Left lung (tissue), 10 donors: Measurements from ENCODE around the gene SMCO3. TPM values are rescaled to one million over a fixed set of nuclear protein-coding genes. Genes with fewer than 3 reads are reported as not detected.
A peak's percentile ranks its signal among the peaks of the same experiment; 100 is the strongest.

ENCODE experiments used
- ATAC-seq: fragments of 200-7000 bp; cut with Tn5 transposase; one replicate; pipeline ENCODE4 v1.9.1; 2020; ENCODE audit warnings: moderate library complexity
- DNase-seq, 4 donors: peaks; one replicate each; pipeline ENCODE4 v3.0.0-alpha.2; 2013 to 2020
- H3K27ac ChIP-seq, 2 donors: fragments of 200-600 bp; sonication (generic) in 1 of 2; one replicate each; pipeline versions ENCODE4 v1.5.0 to v1.8.0; 2020 to 2021
- H3K27me3 ChIP-seq, 2 donors: fragments of 200-600 bp; sonication (generic) in 1 of 2; one replicate each; pipeline versions ENCODE4 v1.5.0 to v1.8.0; 2020 to 2021
- H3K36me3 ChIP-seq, 2 donors: fragments of 200-600 bp; sonication (generic) in 1 of 2; one replicate each; pipeline versions ENCODE4 v1.5.0 to v1.8.0; 2020 to 2021
- H3K4me1 ChIP-seq, 2 donors: fragments of 200-600 bp; one replicate each; pipeline ENCODE4 v1.8.0; 2021
- H3K4me3 ChIP-seq, 2 donors: fragments of 200-600 bp; sonication (generic) in 1 of 2; one replicate each; pipeline versions ENCODE4 v1.5.0 to v1.8.0; 2020 to 2021; ENCODE audit warnings: mild to moderate bottlenecking in 1 of 2
- H3K9me3 ChIP-seq, 2 donors: fragments of 200-600 bp; sonication (generic) in 1 of 2; one replicate each; pipeline versions ENCODE4 v1.5.0 to v1.8.0; 2020 to 2021
- intact Hi-C, 2 donors: fragments of 100-400 bp; cut with DNase I; formaldehyde crosslinking; loops; one replicate each; pipeline versions ENCODE4 v1.11.2 to v1.14.2; 2022
- polyA plus RNA-seq, 6 donors: library from polyadenylated mRNA; unstranded; fragments of 120-200 nt; gene quantifications; one replicate each; pipeline ENCODE4 v1.2.1, GENCODE V29; 2013; ENCODE audit not compliant: insufficient read length in 6 of 6
- total RNA-seq, 2 donors: library from RNA; stranded (reverse); fragmentation: NEBNext Ultra II Directional; extraction: Animal tissue kit (Norgen Biotek cat#: 25700); gene quantifications; one replicate each; pipeline ENCODE4 v1.2.1, GENCODE V29; 2021
- TF ChIP-seq, protein P1 (sequence below), 2 donors: fragments of 200-600 bp; sonication (generic) in 1 of 2; IDR thresholded peaks; one replicate each; pipeline versions ENCODE4 v1.5.0 to v1.8.0; 2021; ENCODE audit warnings: antibody characterized with exemption in 2 of 2
- donor health status: DM: no; HTN: yes; CAD: no.
- donor health status: DM: no; HTN: no; CAD: no.

Gene SMCO3
- total and polyA plus RNA-seq, 8 donors: 0.28 to 1.1 (median 0.59) TPM

DNA sequence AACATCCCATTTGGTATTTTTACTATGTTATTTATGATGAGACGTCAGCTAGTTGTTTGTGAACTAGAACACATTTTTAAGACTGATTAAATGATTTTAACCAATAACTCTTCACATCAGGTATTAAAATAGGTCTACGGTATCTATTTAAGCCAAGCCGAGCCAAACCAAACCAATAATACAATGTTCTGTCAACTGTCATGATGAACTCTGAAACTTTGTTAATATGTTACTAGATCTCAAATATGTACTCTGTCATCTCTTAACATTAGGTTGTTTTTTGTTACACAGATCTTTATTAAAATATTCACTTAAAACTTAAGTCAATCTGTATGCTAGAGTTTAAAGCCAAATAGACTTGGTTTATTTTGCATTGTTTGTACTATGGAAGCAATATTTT lies 28.3 kb upstream of the SMCO3 start:
- H3K9me3 ChIP-seq: no peaks in the 10 kb centered on the region
- peaks cover 17 to 21% of the 10 kb centered on the region in 2 donors for H3K4me1 ChIP-seq
- no peak overlapping the region for H3K4me3 ChIP-seq
- H3K36me3 ChIP-seq: no peaks in the 10 kb centered on the region
- no peaks in the 10 kb centered on the region for H3K27me3 ChIP-seq
- TF ChIP-seq, protein P1, sequence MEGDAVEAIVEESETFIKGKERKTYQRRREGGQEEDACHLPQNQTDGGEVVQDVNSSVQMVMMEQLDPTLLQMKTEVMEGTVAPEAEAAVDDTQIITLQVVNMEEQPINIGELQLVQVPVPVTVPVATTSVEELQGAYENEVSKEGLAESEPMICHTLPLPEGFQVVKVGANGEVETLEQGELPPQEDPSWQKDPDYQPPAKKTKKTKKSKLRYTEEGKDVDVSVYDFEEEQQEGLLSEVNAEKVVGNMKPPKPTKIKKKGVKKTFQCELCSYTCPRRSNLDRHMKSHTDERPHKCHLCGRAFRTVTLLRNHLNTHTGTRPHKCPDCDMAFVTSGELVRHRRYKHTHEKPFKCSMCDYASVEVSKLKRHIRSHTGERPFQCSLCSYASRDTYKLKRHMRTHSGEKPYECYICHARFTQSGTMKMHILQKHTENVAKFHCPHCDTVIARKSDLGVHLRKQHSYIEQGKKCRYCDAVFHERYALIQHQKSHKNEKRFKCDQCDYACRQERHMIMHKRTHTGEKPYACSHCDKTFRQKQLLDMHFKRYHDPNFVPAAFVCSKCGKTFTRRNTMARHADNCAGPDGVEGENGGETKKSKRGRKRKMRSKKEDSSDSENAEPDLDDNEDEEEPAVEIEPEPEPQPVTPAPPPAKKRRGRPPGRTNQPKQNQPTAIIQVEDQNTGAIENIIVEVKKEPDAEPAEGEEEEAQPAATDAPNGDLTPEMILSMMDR (IDR thresholded peaks at IDR 0.05): no peak
- intact Hi-C loops: loop anchor here in 1 of 2 donors (10.0 kb wide), 1 partner anchor 152 kb away; no protein-coding TSS in a partner anchor
- H3K27ac ChIP-seq: peak overlapping the region; percentile 26 to 37
- ATAC-seq: no peak
- DNase-seq: no peak

DNA sequence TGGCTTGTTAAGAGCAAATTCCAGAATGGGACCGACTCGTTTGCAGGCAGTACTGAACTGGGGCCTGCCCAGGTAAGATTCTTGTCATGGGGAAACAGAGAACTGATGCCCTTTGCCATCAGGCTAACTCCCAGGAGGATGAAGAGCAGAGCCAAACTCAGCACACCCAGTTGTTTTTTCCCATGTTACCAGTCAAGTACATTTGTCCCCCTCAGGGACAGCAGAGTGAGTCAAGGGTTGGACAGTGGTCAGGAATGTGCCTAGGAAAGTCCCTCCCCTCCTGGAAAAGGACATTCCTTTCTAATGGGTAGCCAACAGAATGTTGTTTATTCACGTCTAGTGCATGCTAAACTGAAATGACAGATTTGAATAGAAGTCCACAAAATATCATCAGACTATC lies 27.8 kb upstream of the SMCO3 start:
- peak; percentile 66 for ATAC-seq
- H3K36me3 ChIP-seq: no peaks in the 10 kb centered on the region

DNA sequence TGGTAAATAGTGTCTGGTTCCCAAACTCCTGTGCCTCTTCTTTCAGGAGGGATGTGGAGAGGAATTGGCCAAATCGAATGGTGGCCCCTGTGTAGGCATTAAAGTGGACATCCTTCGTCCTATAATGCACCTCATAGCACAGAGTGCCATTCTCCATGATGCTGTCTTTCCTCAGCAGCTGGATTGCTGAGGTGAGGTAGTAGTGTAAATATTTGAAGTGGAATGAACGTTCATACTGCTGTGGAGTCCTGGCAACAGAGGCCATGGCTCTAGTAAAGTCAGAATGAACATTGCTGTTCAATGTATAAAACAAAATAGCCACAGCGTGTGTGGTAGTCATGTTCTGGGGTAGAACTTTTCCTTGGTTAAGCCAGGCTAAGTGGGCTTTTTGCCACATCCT lies 26.6 kb upstream of the SMCO3 start:
- H3K9me3 ChIP-seq: no peaks in the 10 kb centered on the region
- TF ChIP-seq, protein P1 (IDR thresholded peaks at IDR 0.05): no peak
- DNase-seq (no peak), ATAC-seq (peak; percentile 24)
- no peaks in the 10 kb centered on the region for H3K27me3 ChIP-seq
- H3K4me1 ChIP-seq: peaks cover 1 to 14% of the 10 kb centered on the region in 2 donors
- no peaks in the 10 kb centered on the region for H3K36me3 ChIP-seq
- H3K4me3 ChIP-seq: no peak overlapping the region
- intact Hi-C loops: loop anchor here in 1 of 2 donors (10.0 kb wide), 1 partner anchor 154 kb away; no protein-coding TSS in a partner anchor
- H3K27ac ChIP-seq: peak overlapping the region in 1 of 2 donors; percentile 26

More for the DNA sequence above, 27.8 kb upstream of the SMCO3 start:
- peaks cover 11 to 15% of the 10 kb centered on the region in 2 donors for H3K4me1 ChIP-seq
- no peak overlapping the region for H3K4me3 ChIP-seq
- no peaks in the 10 kb centered on the region for H3K27me3 ChIP-seq
- H3K9me3 ChIP-seq: no peaks in the 10 kb centered on the region
- intact Hi-C loops: loop anchor here in 1 of 2 donors (10.0 kb wide), 1 partner anchor 153 kb away; no protein-coding TSS in a partner anchor
- H3K27ac ChIP-seq: peak overlapping the region; percentile 26 to 37
- TF ChIP-seq, protein P1 (IDR thresholded peaks at IDR 0.05): no peak
- DNase-seq: no peak

DNA sequence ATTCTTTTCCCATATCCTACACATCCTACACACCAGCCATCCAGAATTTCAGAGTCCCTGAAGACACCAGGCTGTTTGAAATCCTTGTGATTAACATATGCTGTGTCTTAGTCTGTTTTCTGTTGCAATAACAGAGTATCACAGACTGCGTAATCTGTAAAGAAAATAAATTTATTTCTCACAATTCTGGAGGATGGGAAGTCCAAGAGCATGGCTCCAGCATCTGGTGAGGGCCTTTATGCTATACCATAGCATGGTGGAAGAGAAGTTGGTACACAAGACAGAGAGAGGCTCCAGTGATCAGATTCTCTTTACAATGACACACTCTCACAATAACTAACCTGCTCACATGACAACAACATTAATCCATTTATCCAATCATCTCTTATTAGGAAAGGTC lies 25.3 kb upstream of the SMCO3 start:
- no peaks in the 10 kb centered on the region for H3K36me3 ChIP-seq
- no peaks in the 10 kb centered on the region for H3K9me3 ChIP-seq
- H3K27me3 ChIP-seq: no peaks in the 10 kb centered on the region
- H3K4me1 ChIP-seq: peaks cover 0 to 9% of the 10 kb centered on the region in 2 donors
- intact Hi-C loops: no loop called here
- H3K27ac ChIP-seq: no peak overlapping the region
- H3K4me3 ChIP-seq: no peak overlapping the region
- ATAC-seq: no peak
- TF ChIP-seq, protein P1 (IDR thresholded peaks at IDR 0.05): no peak
- no peak for DNase-seq

DNA sequence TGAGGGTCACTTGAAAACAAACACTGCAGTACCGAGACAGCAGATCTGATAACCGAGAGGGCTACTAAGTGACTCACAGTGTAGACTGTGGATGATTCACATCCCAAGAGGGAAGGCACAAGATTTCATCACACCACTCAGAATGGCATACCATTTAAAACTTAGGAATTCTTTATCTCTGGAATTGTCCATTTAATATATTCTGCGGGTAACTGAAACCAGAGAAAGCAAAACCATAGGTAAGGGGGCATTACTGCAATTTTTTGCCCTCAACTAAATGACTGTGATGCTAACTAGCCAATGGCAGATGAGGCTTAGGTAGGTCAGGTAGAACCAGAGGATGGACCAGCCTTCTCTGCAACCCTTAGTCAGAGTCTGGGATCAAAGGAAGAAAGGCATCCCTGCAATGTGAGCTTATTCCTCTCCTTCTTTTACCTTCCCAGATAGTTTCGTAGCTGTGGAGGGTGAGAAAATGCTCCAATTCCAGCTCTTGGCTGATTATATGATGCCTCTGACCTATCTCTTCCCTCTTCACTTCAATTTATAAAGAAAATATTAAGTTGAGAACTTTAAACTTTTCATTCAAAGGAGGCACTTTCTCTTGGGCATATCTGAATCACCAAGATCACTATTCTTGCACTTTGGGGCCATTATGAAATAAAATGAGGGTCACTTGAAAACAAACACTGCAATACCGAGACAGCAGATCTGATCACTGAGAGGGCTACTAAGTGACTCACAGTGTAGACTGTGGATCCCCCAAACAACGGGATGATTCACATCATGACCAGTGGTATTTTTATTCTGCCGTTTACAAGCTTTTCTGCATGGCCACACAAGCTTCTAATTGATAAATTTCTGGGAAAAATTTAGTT lies 22.6 kb upstream of the SMCO3 start:
- no peaks in the 10 kb centered on the region for H3K27me3 ChIP-seq
- peaks cover 0 to 9% of the 10 kb centered on the region in 2 donors for H3K4me1 ChIP-seq
- no peak overlapping the region for H3K4me3 ChIP-seq
- ATAC-seq (peak; percentile 88), DNase-seq (no peak)
- H3K27ac ChIP-seq: peak overlapping the region in 1 of 2 donors; percentile 39
- no peaks in the 10 kb centered on the region for H3K36me3 ChIP-seq
- H3K9me3 ChIP-seq: no peaks in the 10 kb centered on the region
- intact Hi-C loops: no loop called here
- TF ChIP-seq, protein P1 (IDR thresholded peaks at IDR 0.05): no peak
